EH (cell line): ENCODE data around the gene ITGAD.

ENCODE experiments used
- DNase-seq: peaks from one replicate; pipeline ENCODE4 v3.0.0-alpha.2; 2015; ENCODE audit warnings: low read depth

The ITGAD gene

DNA sequence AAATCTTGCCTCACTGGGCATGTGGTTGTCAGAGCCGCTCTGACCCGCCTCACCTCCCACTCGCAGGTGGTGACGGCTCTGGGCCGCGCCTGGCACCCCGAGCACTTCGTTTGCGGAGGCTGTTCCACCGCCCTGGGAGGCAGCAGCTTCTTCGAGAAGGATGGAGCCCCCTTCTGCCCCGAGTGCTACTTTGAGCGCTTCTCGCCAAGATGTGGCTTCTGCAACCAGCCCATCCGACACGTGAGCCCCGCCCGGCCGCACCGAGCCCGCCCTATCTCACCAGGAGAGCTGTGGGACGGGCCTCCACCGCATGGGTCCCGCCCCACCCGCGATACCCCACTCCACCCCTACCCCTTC lies 82.8 kb downstream of the ITGAD start:
- no peak for DNase-seq
